ENCODE results near the gene ARHGEF7. TPM values are rescaled to one million over a fixed set of nuclear protein-coding genes. Genes with fewer than 3 reads are reported as not detected.

ARHGEF7 gene
- total RNA-seq, 1 donor from 2014 or later, result 157 TPM

- DNase-seq, result no peak
Measured at GRCh38 chr13:111325941-111326620, 211.0 kb downstream of the ARHGEF7 start.

GRCh38 chr13:111326621-111326965, 211.5 kb downstream of the ARHGEF7 start:
- DNase-seq, result peak; percentile 27

DNA sequence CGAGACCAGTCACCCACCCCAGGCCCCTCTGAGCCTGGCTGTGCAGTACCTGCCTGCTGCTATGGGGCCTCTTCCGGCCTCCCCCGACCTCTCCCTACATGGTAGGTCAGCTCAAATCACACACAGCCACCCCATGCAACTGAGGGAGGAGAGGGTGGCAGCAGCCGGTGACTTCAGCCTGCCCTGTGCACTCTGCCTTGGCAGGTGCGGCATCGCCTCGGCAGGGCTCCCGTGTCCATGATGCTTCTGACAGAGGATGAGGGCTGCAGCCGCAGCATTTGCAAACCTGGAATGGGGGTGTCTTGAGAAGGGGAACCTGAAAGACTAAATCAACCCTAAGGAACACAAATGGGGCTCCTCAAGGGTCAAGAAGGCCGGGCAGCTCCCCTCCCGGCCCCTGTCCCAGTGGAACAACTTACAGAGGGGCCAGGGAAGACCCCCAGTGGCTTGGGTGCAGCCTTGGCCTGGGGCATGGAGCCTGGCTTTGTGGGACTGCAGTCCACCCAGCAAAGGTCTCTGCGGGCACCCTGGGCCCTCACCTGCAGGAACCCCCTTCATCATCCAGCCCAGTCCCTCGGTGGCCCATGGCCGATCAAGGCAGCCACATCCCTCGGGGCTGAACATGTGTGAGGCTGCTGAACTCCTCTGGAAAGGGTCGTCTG, 212.0 kb downstream of the ARHGEF7 start:
- DNase-seq, result no peak

- DNase-seq, result no peak
Measured at GRCh38 chr13:111327730-111328573, 212.8 kb downstream of the ARHGEF7 start.

- DNase-seq, result no peak
Measured at GRCh38 chr13:111328574-111329410, 213.7 kb downstream of the ARHGEF7 start.

- DNase-seq, result no peak
Measured at GRCh38 chr13:111329641-111330040, 214.5 kb downstream of the ARHGEF7 start.

DNA sequence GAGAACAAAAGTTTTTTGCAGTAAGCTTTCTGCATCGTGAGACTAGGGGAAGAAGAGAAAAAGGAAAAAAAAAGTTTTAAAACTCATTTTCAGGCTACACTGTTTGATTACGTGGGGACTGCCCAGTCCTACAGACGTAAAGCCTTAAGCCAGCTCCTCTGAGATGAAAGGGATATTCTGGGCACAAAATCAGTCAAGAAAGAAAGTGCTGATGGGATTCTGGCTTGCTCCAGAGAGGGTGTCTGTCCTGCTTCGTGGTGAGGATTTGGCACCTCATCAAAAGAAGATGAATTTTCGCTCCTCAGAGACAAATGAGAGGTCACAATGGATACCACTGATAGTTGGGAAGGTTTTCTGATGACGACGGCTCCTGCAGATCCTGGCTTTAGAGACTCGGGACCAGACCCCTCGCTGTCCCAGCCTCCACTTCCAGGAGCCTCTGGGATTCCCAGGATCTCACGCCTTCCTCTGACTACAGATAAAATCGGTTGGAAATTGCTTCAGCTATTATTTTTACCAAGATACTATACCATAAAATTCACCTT, 215.0 kb downstream of the ARHGEF7 start:
- no peak for DNase-seq

DNA sequence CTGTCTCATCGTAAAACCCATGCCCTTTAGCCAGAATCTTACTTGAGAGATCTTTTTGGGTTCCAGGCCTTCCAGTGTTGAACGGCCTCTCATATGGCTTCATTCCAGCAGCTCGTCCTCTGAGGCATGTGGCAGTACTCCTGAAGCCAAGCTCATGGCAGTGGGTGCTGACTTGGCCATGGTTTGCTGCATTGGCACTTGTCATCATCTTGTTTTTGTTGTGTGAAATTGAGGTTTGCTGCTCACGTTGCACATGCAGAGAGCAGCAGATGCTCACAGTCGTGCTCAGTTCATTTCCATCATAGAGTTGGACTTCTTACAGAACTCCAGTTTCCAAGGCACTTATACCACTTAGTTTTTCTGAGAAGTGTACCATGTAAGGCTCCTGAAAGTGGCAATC, 220.2 kb downstream of the ARHGEF7 start:
- DNase-seq, result no peak

DNA sequence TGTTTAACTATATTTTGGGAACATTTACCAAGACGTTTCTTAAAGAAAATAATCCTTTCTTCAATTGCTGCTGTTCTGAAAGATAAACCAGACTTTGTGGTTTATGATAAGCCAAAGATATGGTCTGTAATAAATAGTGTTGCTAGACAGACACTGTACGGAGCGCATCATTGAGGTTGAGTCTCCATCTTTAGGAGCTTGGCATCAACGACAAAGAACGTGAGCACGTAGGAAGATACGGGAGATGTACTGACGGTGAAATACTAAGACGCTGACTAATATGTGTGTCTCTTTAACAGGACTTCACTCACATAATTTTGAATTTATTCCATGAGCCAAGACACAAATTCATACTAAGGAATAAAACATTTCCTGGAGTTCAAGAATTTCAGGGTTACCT, 221.6 kb downstream of the ARHGEF7 start:
- DNase-seq, result no peak

DNA sequence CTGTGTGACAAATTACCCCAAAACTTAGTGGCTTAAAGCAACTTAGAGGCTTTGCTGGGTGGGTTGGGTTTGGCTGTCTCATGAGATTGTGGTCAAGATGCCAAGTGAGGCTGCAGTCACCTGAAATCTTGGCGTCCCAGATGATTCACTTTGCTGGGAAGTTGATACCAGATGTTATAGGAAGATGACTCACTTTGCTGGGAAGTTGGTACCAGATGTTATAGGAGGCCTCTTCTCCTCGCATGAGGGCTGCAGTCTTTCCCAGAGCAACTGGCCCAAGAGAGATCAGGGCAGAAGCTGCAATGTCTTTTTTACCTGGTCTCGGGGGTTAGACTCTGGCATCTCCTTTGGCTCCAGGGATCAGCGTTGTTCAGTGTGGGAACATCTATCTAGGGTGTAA, 222.1 kb downstream of the ARHGEF7 start:
- no peak for DNase-seq

- DNase-seq, result no peak
Measured at GRCh38 chr13:111337741-111338140, 222.6 kb downstream of the ARHGEF7 start.

- DNase-seq, result no peak
Measured at GRCh38 chr13:111338841-111339240, 223.7 kb downstream of the ARHGEF7 start.

GRCh38 chr13:111339366-111340143, 224.4 kb downstream of the ARHGEF7 start:
- no peak for DNase-seq

- no peak for DNase-seq
Measured at GRCh38 chr13:111341886-111342285, 226.8 kb downstream of the ARHGEF7 start.

DNA sequence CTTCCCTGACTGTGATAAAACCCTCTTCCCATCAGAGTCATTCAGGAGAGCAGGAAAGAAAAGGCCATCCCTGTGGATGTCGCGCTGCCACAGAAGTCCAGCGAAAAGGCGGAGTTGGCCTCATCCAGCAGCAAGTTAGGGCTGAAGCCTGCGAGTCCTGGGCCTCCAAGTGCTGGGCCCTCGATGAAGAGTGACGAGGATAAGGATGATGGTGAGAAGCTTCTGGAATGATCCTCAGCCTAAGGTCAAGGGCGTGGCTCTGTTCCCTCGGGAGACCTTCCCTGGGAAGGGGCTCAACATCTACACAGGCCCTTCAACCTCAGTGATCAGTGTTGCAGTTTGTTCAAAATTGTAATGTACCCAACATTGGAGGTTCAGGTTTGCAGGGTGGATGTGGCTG, 227.6 kb downstream of the ARHGEF7 start:
- DNase-seq, result no peak

DNA sequence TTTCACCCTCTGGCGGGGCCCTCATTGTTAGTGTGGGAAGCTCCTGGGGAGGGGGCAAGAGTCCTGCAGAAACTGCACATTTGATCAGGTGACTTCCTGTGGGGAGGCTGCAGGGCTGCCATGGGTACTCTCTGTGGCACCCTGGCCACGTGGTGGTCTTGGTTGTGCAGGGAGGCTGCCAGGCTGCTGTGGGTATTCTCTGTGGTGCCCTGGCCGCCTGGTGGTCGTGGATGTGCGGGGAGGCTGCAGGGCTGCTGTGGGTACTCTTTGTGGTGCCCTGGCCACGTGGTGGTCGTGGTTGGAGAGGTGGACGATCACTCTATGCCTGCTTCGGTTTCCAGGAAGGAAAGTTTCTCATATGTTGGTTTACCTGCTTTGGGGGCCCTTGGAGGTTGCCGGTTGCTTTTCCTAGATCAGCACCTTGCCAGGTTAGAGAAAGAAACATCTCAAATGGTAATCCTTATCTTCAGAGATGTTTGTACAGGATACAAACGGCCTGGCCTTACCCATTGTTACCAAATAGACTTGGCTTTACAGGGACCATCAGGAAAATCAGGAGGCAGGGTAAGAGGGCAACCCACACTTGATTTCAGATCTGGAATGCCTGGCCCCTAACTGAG, 228.2 kb downstream of the ARHGEF7 start:
- DNase-seq, result no peak

DNA sequence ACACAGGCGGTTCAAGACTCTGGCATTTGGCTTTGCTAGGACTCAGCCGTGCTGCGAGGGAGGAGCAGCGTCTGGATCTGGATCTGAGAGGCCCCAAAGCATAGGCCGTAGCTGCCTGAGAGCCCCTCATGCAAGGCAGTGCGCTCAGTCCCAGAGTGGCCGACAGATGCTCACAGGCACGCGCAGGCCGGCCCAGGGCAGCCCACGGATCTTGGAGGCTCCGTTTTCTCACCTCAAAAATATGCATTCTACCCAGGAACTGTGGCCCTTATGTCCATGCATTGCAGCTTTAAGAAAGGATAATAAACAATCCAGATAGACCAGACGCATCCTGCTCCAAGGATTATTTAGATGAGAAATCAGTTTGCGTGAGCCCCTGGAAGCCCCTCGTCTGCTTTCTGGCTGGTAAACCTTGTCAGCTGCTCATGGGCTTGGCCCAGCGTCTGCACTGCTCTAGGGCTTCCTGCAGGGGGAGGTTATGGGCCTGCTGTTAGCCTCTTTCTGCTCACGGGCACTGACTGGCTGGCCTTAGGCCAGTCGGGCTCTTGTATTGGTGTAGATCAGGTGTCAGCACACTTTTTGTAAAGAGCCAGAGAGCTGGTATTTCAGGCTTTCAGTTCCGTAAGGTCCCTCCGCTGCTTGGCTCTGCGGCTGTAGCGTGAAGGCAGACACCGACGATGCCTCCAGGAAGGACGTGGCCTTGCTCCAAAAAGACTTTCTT, 229.5 kb downstream of the ARHGEF7 start:
- DNase-seq, result no peak

DNA sequence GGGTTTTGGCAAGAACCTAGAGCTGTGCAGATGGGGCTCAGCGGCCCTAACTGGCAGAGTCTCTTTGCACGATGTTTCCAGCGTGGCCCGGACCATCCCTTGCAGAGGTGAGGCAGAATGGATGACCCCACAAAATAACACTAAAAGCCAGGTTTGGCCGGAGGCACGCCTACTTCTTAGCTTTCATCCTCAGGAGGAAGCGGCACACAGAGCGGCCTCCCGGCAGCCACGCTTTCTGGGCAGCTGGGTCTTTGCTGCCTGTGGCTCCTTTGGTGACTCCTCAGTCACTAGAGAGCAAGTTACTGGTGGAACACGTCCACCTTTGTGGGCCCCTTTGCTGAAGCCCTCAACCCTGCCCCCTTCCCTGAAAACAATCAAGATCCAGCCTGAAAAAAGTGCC, 230.6 kb downstream of the ARHGEF7 start:
- DNase-seq, result no peak

- no peak for DNase-seq
Measured at GRCh38 chr13:111346101-111346680, 231.1 kb downstream of the ARHGEF7 start.

GRCh38 chr13:111347438-111347837, 232.3 kb downstream of the ARHGEF7 start:
- no peak for DNase-seq

All from occipital lobe (tissue), 2 donors.